ENCODE measurements around the gene FAM227B. TPM values are rescaled to one million over a fixed set of nuclear protein-coding genes. Genes with fewer than 3 reads are reported as not detected.

The FAM227B gene
- polyA plus RNA-seq, 1 donor (not counting 4 experiments of a cell fraction or from before 2014, with no cell fraction given) = 7.2 TPM

GRCh38 chr15:49301562-49301961 lies 319.1 kb downstream of the FAM227B start:
- dilution Hi-C loops (cut with MboI; ENCODE audit: extremely low pct_ligation_motif_present, low sequenced_read_pairs) = no loop called here
- FAIRE-seq = no peak

DNA sequence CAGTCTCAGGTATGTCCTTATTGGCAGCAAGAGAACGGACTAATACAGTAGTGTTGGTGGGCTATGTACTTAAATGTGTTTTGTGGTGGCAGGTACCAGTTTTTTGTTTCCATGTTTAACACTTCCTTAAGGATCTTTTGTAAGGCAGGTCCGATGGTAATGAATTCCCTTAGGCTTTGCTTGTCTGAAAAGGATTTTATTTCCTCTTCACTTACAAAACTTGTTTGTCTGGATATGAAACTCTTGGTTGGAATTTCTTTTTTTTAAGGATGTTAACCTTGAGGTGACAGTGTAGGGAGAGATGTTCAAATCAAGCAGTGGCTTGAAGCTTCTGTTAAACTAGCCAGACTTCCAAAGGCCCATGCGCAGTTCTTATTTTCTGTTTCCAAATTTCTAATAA lies 319.8 kb downstream of the FAM227B start:
- H3K9ac ChIP-seq (ENCODE audit: control insufficient read depth, extremely low read depth, insufficient read depth, low read length) = no peak overlapping the region
- dilution Hi-C loops (cut with MboI; ENCODE audit: extremely low pct_ligation_motif_present, low sequenced_read_pairs) = no loop called here
- H3K27ac ChIP-seq (ENCODE audit: control insufficient read depth, insufficient read depth, low read length) = no peak overlapping the region
- FAIRE-seq (no peak), DNase-seq (ENCODE audit: low read depth, low spot score) (no peak)
- H3K4me3 ChIP-seq (ENCODE audit: control insufficient read depth in 2 of 3, extremely low read depth in 1 of 3, insufficient read depth in 2 of 3, low read depth in 1 of 3, low read length in 3 of 3) = no peak overlapping the region
- no peaks in the 10 kb centered on the region for H3K4me1 ChIP-seq (ENCODE audit: control insufficient read depth, extremely low read depth, insufficient read depth, low read length)
- TF ChIP-seq, protein P1, sequence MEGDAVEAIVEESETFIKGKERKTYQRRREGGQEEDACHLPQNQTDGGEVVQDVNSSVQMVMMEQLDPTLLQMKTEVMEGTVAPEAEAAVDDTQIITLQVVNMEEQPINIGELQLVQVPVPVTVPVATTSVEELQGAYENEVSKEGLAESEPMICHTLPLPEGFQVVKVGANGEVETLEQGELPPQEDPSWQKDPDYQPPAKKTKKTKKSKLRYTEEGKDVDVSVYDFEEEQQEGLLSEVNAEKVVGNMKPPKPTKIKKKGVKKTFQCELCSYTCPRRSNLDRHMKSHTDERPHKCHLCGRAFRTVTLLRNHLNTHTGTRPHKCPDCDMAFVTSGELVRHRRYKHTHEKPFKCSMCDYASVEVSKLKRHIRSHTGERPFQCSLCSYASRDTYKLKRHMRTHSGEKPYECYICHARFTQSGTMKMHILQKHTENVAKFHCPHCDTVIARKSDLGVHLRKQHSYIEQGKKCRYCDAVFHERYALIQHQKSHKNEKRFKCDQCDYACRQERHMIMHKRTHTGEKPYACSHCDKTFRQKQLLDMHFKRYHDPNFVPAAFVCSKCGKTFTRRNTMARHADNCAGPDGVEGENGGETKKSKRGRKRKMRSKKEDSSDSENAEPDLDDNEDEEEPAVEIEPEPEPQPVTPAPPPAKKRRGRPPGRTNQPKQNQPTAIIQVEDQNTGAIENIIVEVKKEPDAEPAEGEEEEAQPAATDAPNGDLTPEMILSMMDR (optimal IDR thresholded peaks at IDR 0.05 in 1 of 3, IDR thresholded peaks at IDR 0.05 in 1 of 3, conservative IDR thresholded peaks at IDR 0.05 in 1 of 3; ENCODE audit: extremely low read depth in 1 of 3, insufficient read depth in 2 of 3, low read length in 3 of 3) = no peak
- TF ChIP-seq EZH2 (IDR thresholded peaks at IDR 0.05; ENCODE audit: low read length) = no peak
- no peaks in the 10 kb centered on the region for H4K20me1 ChIP-seq (ENCODE audit: control insufficient read depth, extremely low read depth, insufficient read depth, low read length)
- no peaks in the 10 kb centered on the region for H3K36me3 ChIP-seq (ENCODE audit: control insufficient read depth in 2 of 2, extremely low read depth in 1 of 2, insufficient read depth in 2 of 2, low read length in 2 of 2)
- no peak overlapping the region for H2AFZ ChIP-seq (ENCODE audit: control insufficient read depth, low read length)
- no peaks in the 10 kb centered on the region for H3K9me1 ChIP-seq (ENCODE audit: control insufficient read depth, extremely low read depth, insufficient read depth, low read length)
- H3K9me3 ChIP-seq (ENCODE audit: control insufficient read depth, low read depth, low read length) = no peaks in the 10 kb centered on the region
- no peak overlapping the region for H3K4me2 ChIP-seq (ENCODE audit: control insufficient read depth, extremely low read depth, insufficient read depth, low read depth, low read length)
- no peaks in the 10 kb centered on the region for H3K79me2 ChIP-seq (ENCODE audit: control insufficient read depth, insufficient read depth, low read length)
- no peaks in the 10 kb centered on the region for H3K27me3 ChIP-seq (ENCODE audit: control insufficient read depth, extremely low read depth, insufficient read depth, low read length)

More at GRCh38 chr15:49301562-49301961, 319.1 kb downstream of the FAM227B start:
- no peak overlapping the region for H3K4me3 ChIP-seq (ENCODE audit: control insufficient read depth in 2 of 3, extremely low read depth in 1 of 3, insufficient read depth in 2 of 3, low read depth in 1 of 3, low read length in 3 of 3)
- no peaks in the 10 kb centered on the region for H3K4me1 ChIP-seq (ENCODE audit: control insufficient read depth, extremely low read depth, insufficient read depth, low read length)
- no peak overlapping the region for H3K9ac ChIP-seq (ENCODE audit: control insufficient read depth, extremely low read depth, insufficient read depth, low read length)
- no peaks in the 10 kb centered on the region for H3K9me3 ChIP-seq (ENCODE audit: control insufficient read depth, low read depth, low read length)
- no peaks in the 10 kb centered on the region for H3K36me3 ChIP-seq (ENCODE audit: control insufficient read depth in 2 of 2, extremely low read depth in 1 of 2, insufficient read depth in 2 of 2, low read length in 2 of 2)
- H3K9me1 ChIP-seq (ENCODE audit: control insufficient read depth, extremely low read depth, insufficient read depth, low read length) = no peaks in the 10 kb centered on the region
- H3K79me2 ChIP-seq (ENCODE audit: control insufficient read depth, insufficient read depth, low read length) = no peaks in the 10 kb centered on the region
- no peak overlapping the region for H2AFZ ChIP-seq (ENCODE audit: control insufficient read depth, low read length)
- no peaks in the 10 kb centered on the region for H3K27me3 ChIP-seq (ENCODE audit: control insufficient read depth, extremely low read depth, insufficient read depth, low read length)
- no peak overlapping the region for H3K27ac ChIP-seq (ENCODE audit: control insufficient read depth, insufficient read depth, low read length)
- no peak overlapping the region for H3K4me2 ChIP-seq (ENCODE audit: control insufficient read depth, extremely low read depth, insufficient read depth, low read depth, low read length)
- TF ChIP-seq, protein P1 (optimal IDR thresholded peaks at IDR 0.05 in 1 of 3, IDR thresholded peaks at IDR 0.05 in 1 of 3, conservative IDR thresholded peaks at IDR 0.05 in 1 of 3; ENCODE audit: extremely low read depth in 1 of 3, insufficient read depth in 2 of 3, low read length in 3 of 3) = no peak
- TF ChIP-seq EZH2 (IDR thresholded peaks at IDR 0.05; ENCODE audit: low read length) = no peak
- H4K20me1 ChIP-seq (ENCODE audit: control insufficient read depth, extremely low read depth, insufficient read depth, low read length) = no peaks in the 10 kb centered on the region
- no peak for DNase-seq (ENCODE audit: low read depth, low spot score)
